ENCODE data around the gene SCN4B.

SCN4B gene

DNA sequence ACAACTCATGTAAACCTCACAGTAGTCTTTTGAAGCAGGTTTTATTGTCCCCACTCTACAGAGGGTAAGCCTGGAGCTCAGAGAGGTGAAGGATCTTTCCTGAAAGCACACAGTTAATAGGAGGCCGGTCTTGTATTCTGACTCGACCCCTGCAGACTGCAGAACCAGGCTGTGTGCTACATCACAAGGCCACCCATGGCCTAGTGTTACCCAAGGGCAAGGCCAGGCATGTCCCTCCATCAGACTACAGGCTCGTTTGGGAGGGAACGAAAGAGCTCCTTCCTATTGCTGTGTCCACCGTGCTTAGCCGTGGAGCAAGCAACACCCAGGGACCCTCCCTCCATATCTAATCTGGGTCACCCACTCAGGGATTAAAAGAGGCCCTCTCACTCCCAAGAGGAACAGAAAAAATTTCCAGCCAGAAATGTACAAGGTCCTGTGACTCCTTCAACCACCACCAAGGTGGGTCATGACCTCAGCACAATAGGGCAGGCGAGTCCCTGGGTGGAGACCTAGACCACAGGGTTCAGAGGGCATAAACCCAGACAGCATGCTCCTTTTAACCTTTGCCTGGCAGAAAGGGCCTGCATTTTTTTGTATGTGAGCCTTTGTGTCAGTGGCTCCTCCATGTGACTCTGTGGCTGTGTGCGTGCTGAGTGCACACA lies 59.6 kb downstream of the SCN4B start:
- peak overlapping the region; percentile 80; the same call in 1 of the 2 replicates for H3K27ac ChIP-seq
- TF ChIP-seq, protein P1, sequence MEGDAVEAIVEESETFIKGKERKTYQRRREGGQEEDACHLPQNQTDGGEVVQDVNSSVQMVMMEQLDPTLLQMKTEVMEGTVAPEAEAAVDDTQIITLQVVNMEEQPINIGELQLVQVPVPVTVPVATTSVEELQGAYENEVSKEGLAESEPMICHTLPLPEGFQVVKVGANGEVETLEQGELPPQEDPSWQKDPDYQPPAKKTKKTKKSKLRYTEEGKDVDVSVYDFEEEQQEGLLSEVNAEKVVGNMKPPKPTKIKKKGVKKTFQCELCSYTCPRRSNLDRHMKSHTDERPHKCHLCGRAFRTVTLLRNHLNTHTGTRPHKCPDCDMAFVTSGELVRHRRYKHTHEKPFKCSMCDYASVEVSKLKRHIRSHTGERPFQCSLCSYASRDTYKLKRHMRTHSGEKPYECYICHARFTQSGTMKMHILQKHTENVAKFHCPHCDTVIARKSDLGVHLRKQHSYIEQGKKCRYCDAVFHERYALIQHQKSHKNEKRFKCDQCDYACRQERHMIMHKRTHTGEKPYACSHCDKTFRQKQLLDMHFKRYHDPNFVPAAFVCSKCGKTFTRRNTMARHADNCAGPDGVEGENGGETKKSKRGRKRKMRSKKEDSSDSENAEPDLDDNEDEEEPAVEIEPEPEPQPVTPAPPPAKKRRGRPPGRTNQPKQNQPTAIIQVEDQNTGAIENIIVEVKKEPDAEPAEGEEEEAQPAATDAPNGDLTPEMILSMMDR (conservative IDR thresholded peaks at IDR 0.05), result no peak

DNA sequence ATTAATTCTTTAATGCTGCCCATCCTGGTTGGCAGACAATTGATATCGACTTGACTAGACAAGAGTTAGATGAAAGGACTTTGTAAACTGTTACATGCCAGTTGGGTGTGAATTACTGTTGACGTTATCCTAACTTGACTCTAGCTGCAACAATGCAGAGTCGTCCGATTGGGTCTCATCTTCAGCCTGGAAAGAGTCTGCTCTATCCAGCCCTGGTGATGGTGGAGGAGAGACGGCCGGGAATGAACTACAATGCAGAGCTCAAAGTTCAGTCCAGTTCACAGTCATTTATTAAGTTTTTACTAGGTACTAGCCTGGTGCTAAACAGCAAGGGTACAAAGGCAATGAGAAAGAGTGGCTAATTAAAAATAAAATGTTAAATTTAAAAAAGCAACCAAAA lies 60.9 kb downstream of the SCN4B start:
- TF ChIP-seq, protein P1 (conservative IDR thresholded peaks at IDR 0.05), result no peak
- peak overlapping the region; percentile 80 for H3K27ac ChIP-seq

DNA sequence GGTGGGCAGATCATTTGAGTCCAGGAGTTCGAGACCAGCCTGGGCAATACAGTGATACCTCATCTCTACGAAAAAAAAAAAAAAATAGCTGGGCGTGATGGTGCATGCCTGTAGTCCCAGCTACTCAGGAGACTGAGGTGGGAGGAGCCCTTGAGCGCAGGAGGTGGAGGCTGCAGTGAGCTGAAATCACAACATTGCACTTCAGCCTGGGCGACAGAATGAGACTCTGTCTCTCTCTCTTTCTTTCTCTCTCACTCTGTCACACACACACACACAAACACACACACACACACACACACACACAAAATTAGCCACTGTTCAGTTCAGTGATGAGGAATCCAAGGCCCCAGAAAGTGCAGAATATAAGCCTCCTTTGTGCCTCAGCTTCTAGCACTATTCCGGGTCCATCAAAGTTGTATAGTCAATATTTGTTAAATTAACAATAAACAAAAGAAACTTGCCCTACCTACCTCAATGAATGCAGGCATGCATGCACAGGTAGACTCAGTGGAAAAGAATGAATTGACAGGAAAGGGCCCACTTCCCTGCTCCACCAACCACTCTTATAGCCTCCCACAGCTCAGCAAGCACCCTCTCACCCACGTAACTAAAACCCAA lies 62.0 kb downstream of the SCN4B start:
- TF ChIP-seq, protein P1 (conservative IDR thresholded peaks at IDR 0.05), result no peak
- H3K27ac ChIP-seq, result peak overlapping the region; percentile 80

DNA sequence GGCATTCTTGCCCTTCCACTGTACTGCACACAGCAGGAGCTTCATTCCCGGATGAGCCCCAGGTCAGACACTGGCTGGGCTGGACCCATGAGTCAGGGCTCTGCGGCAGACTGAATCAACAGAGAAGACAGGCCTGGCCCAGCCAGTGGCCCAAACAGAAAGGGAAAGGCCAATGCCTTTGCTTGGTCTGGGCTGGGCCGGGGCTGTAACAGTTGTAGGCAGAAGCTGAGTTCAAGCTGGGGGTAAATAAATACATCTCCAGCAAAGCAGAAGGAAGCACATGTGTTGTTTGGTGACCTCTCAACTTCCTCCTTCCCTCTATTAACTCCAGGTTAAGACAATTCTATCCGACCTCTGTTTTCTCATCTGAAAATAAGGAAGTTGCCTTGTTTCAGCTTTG lies 64.1 kb downstream of the SCN4B start:
- TF ChIP-seq, protein P1 (conservative IDR thresholded peaks at IDR 0.05), result no peak
- no peak overlapping the region for H3K27ac ChIP-seq

DNA sequence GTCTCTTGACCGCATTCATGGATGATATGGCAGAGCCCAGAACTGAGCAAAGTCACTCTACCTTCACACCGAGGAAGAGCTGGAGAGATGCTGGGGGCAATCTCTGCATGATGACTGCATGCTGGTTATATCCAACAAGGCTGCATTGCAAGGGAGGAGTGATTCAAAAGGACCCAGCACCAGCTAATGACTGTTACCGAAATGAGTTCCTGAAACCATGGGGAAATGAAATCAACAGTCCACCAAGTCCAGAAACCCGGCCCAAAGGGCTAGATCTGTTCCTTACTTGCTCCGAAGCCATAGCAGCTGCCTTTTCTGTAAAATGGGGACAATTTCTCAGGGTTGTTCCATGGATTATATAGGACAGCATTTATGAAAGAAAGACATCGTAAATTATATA lies 64.7 kb downstream of the SCN4B start:
- TF ChIP-seq, protein P1 (conservative IDR thresholded peaks at IDR 0.05), result no peak
- H3K27ac ChIP-seq, result no peak overlapping the region

DNA sequence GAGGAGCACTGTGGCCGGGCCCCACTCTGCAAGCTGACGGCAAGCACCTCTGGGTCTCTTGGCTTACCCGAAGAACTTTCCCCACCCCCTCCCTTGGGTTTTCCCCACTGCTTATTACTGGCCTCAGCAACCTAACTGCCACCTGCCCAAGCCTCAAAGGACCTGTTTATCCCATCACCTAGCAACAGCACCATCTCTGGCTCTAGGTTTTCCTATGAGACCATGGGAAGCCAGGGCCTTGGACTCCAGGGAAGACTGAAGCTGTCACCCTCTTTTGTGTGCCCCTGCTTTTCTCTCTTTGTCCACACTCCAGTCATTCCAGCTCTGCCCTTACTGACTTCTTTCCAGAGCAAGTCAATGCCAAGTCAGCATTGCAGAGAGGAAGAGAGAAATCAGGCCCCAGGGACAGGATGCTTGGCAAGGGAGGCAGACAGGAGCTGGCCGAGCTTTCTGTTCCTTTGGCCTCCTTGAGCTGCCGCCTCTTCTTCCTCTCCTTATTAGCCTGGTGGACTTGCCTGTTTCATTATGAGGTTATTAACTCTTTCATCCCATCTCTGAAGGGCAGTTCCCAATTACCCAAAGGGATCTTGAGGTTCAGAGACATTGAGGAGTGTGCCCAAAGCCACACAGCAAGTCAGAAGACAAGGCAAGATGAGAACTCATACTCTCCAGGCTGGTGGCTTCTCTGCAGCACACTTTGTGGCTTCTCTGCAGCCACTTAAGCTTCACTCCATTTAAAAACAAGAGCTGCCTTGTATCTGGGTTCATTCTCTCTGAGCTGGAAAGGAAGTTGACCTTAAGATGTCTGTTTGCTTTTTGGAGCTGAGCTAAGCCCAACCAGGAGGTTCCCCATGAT lies 65.5 kb downstream of the SCN4B start, which contains the start of gene SMIM35:
Gene SMIM35, minus strand, starts transcription at position 51 of the 856 bp plus-strand sequence. CDS start 206 bp downstream, outside the sequence.
- TF ChIP-seq, protein P1 (conservative IDR thresholded peaks at IDR 0.05), result no peak
- H3K27ac ChIP-seq, result peak within 1 kb of the TSS; percentile 90

DNA sequence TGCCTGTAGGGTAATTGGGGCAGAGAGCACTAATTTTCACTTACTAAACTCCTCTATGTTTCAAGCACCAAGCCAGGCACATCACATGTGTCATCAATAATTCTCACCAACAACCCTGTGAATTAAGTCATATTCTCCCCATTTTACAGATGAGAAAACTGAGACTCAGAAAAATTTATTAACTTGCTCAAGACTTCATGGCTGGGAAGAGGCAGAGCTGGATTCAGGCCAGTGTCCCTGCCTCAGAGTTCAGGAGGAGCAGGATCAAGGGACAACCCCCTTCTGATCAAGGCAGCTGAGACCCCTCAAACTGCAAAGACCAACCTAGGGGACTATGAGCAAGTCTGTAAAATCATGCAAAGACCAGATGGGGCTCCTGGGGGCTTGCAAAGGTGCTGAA lies 68.0 kb downstream of the SCN4B start:
- peak overlapping the region; percentile 90 for H3K27ac ChIP-seq
- TF ChIP-seq, protein P1 (conservative IDR thresholded peaks at IDR 0.05), result no peak
